ENCODE results near the gene LRRTM2. TPM values are rescaled to one million over a fixed set of nuclear protein-coding genes. Genes with fewer than 3 reads are reported as not detected.

Gene LRRTM2
- polyA plus RNA-seq, 3 donors = 0.02 TPM; not detected in 2

GRCh38 chr5:138898742-138899141 lies 23.6 kb upstream of the LRRTM2 start:
- no peaks in the 10 kb centered on the region for H3K4me1 Mint-ChIP-seq
- Histone ChIP-seq H3K36me3 (replicated peaks in 1 of 2; ENCODE audit: control insufficient read depth in 1 of 2, insufficient read depth in 2 of 2, low read length in 2 of 2) (peaks cover 10 to 68% of the 10 kb centered on the region in 2 donors), H3K27me3 (ENCODE audit: control insufficient read depth in 2 of 2, insufficient read depth in 2 of 2, low read length in 2 of 2) (no peaks in the 10 kb centered on the region), H2AFZ (ENCODE audit: insufficient read depth, low read depth, low read length, poor library complexity, severe bottlenecking) (no peak overlapping the region), H3K4me2 (replicated peaks; ENCODE audit: extremely low read depth, low read length, poor library complexity, severe bottlenecking) (no peak overlapping the region), H4K20me1 (ENCODE audit: insufficient read depth, low read length) (no peaks in the 10 kb centered on the region), H3K9me3 (replicated peaks in 1 of 2; ENCODE audit: control insufficient read depth in 1 of 2, insufficient read depth in 1 of 2, low read length in 2 of 2) (no peaks in the 10 kb centered on the region), H3K79me2 (ENCODE audit: insufficient read depth, low read length) (no peaks in the 10 kb centered on the region), H3K27ac (ENCODE audit: low read depth in 1 of 2, low read length in 2 of 2) (no peak overlapping the region), H3K4me1 (ENCODE audit: control insufficient read depth in 1 of 2, insufficient read depth in 2 of 2, low read length in 2 of 2) (no peaks in the 10 kb centered on the region), H3K4me3 (replicated peaks in 1 of 3; ENCODE audit: low read depth in 2 of 3, low read length in 3 of 3) (no peak overlapping the region), H3K9ac (ENCODE audit: insufficient read depth, low read length, poor library complexity, severe bottlenecking) (no peak overlapping the region)
- peaks cover 0 to 2% (median 0%) of the 10 kb centered on the region in 3 donors for H3K27me3 Mint-ChIP-seq (ENCODE audit: low read depth in 3 of 3)
- no peak for DNase-seq
- intact Hi-C loops (cut with micrococcal nuclease) = no loop called here
- WGBS (ENCODE audit: insufficient coverage) = no CpG with 5 or more reads among the region's 2 CpGs
- H3K9me3 Mint-ChIP-seq = peaks cover 0 to 3% (median 0%) of the 10 kb centered on the region in 7 donors
- H3K36me3 Mint-ChIP-seq = peaks cover 61 to 74% of the 10 kb centered on the region in 2 donors
- TF ChIP-seq, protein P1, sequence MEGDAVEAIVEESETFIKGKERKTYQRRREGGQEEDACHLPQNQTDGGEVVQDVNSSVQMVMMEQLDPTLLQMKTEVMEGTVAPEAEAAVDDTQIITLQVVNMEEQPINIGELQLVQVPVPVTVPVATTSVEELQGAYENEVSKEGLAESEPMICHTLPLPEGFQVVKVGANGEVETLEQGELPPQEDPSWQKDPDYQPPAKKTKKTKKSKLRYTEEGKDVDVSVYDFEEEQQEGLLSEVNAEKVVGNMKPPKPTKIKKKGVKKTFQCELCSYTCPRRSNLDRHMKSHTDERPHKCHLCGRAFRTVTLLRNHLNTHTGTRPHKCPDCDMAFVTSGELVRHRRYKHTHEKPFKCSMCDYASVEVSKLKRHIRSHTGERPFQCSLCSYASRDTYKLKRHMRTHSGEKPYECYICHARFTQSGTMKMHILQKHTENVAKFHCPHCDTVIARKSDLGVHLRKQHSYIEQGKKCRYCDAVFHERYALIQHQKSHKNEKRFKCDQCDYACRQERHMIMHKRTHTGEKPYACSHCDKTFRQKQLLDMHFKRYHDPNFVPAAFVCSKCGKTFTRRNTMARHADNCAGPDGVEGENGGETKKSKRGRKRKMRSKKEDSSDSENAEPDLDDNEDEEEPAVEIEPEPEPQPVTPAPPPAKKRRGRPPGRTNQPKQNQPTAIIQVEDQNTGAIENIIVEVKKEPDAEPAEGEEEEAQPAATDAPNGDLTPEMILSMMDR (IDR thresholded peaks at IDR 0.05) = no peak
- H3K4me3 Mint-ChIP-seq = no peak overlapping the region
- H3K27ac Mint-ChIP-seq = no peak overlapping the region

DNA sequence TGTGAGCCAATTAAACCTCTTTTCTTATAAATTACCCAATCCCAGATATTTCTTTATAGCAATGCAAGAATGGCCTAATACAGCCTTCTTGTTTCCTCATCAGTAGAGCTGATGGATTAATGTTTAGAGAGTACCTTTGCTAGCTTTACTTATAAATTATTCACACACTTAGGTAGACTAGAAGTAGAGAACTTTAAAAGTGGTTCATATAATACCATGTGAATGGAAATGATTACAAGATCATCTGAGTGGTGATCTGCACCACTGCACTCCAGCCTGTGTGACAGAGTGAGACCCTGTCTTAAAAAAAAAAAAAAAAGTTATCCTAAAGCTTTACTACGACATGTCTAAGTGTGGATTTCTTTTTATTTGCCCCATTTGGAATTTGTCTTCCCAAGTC lies 23.2 kb upstream of the LRRTM2 start:
- intact Hi-C loops (cut with micrococcal nuclease) = no loop called here
- DNase-seq = no peak
- H3K36me3 ChIP-seq (replicated peaks in 1 of 2; ENCODE audit: control insufficient read depth in 1 of 2, insufficient read depth in 2 of 2, low read length in 2 of 2) = peaks cover 6 to 64% of the 10 kb centered on the region in 2 donors
- no peak overlapping the region for H3K27ac ChIP-seq (ENCODE audit: low read depth in 1 of 2, low read length in 2 of 2)
- no peaks in the 10 kb centered on the region for H3K9me3 ChIP-seq (replicated peaks in 1 of 2; ENCODE audit: control insufficient read depth in 1 of 2, insufficient read depth in 1 of 2, low read length in 2 of 2)
- WGBS (ENCODE audit: insufficient coverage) = no CpG with 5 or more reads among the region's 1 CpG
- H3K4me1 ChIP-seq (ENCODE audit: control insufficient read depth in 1 of 2, insufficient read depth in 2 of 2, low read length in 2 of 2) = no peaks in the 10 kb centered on the region
- no peaks in the 10 kb centered on the region for H4K20me1 ChIP-seq (ENCODE audit: insufficient read depth, low read length)
- H3K9ac ChIP-seq (ENCODE audit: insufficient read depth, low read length, poor library complexity, severe bottlenecking) = no peak overlapping the region
- no peaks in the 10 kb centered on the region for H3K27me3 ChIP-seq (ENCODE audit: control insufficient read depth in 2 of 2, insufficient read depth in 2 of 2, low read length in 2 of 2)
- no peak overlapping the region for H3K4me3 Mint-ChIP-seq
- no peak overlapping the region for H3K4me2 ChIP-seq (replicated peaks; ENCODE audit: extremely low read depth, low read length, poor library complexity, severe bottlenecking)
- no peaks in the 10 kb centered on the region for H3K4me1 Mint-ChIP-seq
- no peak overlapping the region for H3K4me3 ChIP-seq (replicated peaks in 1 of 3; ENCODE audit: low read depth in 2 of 3, low read length in 3 of 3)
- H3K27ac Mint-ChIP-seq = no peak overlapping the region
- no peak overlapping the region for H2AFZ ChIP-seq (ENCODE audit: insufficient read depth, low read depth, low read length, poor library complexity, severe bottlenecking)
- H3K27me3 Mint-ChIP-seq (ENCODE audit: low read depth in 3 of 3) = peaks cover 0 to 2% (median 0%) of the 10 kb centered on the region in 3 donors
- TF ChIP-seq, protein P1 (IDR thresholded peaks at IDR 0.05) = no peak
- H3K9me3 Mint-ChIP-seq = peaks cover 0 to 3% (median 0%) of the 10 kb centered on the region in 7 donors
- H3K79me2 ChIP-seq (ENCODE audit: insufficient read depth, low read length) = no peaks in the 10 kb centered on the region
- peaks cover 57 to 73% of the 10 kb centered on the region in 2 donors for H3K36me3 Mint-ChIP-seq
